Activated CD4-positive, alpha-beta T cell treated with anti-CD3 and anti-CD28 coated beads, Interleukin-10, Interleukin-2, amounts not matched to agents 100 ng/mL and 50 ng/mL, durations not matched to agents 16 hours and 8 hours (primary cell): Measurements from ENCODE around the gene ARHGAP45.
A peak's percentile ranks its signal among the peaks of the same experiment; 100 is the strongest.
"Not testable (repeated sequence)": the region's sequence is repeated elsewhere in the genome, so short reads cannot be mapped to it uniquely, and the experiment has no call there.

ENCODE experiments used
- DNase-seq: peaks from one replicate; pipeline ENCODE4 v3.0.0-alpha.2; 2020

Gene ARHGAP45, protein sequence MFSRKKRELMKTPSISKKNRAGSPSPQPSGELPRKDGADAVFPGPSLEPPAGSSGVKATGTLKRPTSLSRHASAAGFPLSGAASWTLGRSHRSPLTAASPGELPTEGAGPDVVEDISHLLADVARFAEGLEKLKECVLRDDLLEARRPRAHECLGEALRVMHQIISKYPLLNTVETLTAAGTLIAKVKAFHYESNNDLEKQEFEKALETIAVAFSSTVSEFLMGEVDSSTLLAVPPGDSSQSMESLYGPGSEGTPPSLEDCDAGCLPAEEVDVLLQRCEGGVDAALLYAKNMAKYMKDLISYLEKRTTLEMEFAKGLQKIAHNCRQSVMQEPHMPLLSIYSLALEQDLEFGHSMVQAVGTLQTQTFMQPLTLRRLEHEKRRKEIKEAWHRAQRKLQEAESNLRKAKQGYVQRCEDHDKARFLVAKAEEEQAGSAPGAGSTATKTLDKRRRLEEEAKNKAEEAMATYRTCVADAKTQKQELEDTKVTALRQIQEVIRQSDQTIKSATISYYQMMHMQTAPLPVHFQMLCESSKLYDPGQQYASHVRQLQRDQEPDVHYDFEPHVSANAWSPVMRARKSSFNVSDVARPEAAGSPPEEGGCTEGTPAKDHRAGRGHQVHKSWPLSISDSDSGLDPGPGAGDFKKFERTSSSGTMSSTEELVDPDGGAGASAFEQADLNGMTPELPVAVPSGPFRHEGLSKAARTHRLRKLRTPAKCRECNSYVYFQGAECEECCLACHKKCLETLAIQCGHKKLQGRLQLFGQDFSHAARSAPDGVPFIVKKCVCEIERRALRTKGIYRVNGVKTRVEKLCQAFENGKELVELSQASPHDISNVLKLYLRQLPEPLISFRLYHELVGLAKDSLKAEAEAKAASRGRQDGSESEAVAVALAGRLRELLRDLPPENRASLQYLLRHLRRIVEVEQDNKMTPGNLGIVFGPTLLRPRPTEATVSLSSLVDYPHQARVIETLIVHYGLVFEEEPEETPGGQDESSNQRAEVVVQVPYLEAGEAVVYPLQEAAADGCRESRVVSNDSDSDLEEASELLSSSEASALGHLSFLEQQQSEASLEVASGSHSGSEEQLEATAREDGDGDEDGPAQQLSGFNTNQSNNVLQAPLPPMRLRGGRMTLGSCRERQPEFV

DNA sequence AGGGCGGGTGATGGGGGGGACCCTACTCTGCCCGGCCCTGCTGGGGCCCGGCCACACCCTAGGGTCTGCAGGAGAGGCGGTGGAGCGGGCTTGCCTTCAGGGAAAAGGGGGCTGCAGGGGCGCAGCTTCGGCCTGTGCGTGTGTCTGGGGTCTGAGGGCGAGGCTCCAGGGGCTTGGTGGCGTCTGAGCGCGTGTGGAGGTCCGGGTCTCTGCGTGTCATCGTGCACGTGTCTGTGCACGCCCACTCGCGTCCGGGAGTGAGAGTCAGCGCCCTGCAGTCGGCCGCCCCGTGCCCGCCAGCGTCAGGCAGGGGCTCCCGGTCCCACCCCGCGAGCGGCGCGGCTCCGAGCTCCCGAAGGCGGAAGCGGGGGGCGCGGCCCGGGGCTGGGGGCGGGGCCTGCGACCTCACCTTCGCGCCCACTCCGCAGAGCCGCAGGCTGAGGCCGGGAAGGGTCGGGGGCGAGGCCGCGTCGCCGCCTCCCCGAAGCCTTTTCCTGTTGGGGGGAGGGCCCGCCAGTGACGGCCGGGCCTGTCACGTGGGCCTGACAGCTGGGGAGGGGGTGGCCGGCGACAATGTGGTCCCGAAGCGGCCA lies at the start of gene ARHGAP45:
ARHGAP45 (plus strand) TSS at position 420 of the 593 bp plus-strand sequence. CDS start 239 bp downstream, outside the sequence.
- DNase-seq = peak; percentile 91

DNA sequence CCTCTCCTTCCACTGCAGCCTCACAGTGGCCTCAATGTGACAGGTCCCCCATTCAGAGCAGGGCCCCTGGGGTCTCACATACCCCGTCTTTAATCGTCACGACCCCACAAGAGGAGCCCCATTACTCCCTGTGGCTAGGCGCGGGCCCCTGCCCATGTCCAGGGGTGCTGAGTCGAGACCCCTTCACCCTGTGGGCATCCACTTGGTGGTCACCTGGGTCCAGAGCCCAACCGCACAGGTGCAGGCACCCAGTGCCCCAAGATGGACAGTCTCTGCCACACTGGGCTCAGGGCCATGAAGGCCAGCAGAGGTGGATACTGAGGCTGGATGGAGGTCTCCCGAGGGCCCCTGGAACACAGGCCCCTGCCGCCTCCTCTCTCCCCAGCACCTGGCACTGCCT lies 49.1 kb upstream of the ARHGAP45 start:
- no peak for DNase-seq

DNA sequence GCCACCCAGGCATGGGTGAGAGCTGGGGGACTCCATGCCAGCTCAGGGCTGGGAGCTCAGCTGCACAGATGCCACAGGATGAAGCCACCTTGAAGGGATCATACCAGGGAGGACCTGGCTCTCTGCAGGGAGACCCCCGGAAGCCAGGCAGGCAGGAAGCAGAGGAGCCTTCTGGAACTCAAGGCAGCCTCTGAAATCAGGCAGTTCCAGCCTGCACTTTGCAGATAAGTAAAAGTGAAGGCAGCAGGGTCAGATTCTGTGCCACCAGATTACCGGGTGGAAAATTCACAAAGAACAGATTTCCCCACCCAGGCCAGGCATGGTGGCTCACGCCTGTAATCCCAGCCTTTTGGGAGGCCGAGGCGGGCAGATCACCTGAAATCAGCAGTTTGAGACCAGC lies 48.6 kb upstream of the ARHGAP45 start:
- no peak for DNase-seq

DNA sequence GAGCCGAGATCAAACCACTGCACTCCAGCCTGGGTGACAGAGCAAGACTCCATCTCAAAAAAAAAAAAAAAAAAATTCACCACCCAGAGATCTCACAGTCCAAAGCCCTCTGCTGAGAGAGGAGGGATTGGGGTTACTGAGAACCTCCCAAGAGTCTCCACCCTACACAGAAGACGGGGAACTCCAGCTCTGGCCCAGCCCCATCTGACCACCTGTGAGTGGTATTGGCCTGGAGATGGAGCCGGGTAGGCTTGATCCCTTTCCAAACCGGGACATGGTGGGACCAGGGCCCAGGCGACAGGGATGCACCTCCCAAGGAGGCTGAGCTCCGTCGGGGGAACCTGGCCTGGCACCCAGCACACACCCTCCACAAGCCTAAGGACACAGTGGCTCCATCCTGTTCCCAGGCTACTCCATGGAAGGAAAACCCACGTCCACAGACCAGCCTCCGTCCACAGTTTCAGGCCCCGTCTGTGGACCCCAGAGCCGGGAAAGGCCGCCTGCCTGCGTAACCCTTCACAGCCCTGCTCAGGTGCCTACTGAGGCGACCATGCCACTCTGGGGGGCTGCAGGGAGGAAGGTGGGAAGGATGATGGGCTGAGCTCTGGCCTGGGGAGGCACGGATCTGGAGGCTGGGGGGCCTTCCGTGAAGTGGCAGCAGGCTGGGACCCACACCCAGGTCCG lies 47.9 kb upstream of the ARHGAP45 start:
- no peak for DNase-seq

DNA sequence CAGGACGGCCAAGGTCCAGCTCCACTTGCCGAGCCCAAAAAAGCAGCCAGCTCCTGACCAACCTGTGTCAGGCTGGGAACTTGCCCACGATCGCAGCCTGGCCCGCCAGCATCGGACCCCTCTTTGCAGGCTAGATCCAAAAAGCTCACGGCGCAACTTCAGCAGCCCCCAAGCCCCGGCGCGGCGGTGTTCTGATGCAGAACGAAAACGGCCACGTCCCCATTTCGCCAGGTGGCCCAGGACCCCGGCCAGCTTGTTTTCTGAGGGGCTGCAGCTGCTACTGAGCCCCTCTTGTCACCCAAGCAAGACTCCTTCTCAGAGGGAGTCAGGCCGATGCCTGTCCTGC lies 47.4 kb upstream of the ARHGAP45 start:
- DNase-seq = no peak

DNA sequence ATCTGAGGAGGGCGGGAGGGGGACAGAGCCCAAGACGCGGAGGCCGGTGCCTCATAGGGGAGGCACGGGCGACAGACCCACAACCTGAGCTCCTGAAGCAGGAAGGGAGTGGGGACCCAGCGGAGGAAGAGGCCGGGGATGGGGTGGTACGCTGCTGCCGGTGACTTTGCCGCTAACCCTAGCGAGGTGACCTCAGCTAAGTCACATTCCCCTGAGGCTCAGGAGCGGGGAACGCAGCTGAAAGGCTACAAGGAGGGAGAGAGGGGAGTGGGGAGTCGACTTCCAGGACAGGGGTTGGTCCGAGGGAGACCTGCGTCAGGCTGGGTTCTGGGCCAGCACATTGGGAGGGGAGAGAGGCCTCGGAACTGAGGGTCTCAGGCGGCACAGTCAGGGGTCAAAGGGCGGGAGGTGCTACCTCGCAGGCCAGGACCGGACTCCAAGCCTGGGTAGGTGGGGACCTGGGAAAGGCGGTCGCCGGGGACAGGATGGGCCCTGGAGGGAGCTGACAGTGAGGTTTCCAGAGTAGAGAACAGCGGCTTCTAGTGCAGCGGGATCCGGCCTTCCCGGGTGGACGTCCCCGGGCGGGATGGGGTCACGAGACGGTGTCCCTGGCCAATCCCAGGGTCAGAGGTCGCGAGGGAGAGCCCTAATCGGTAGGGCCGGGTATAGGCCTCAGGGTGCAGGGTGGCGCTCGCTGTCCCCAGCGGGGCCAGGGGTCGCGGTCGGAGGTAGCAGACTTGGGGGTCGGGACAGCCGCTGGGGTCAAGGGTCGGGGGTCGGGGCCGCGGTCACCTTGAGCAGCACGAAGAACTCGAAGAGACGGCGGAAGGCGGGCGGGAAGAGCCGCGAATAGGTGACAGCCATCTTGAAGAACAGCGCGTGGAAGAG lies 46.7 kb upstream of the ARHGAP45 start:
- DNase-seq = no peak

DNA sequence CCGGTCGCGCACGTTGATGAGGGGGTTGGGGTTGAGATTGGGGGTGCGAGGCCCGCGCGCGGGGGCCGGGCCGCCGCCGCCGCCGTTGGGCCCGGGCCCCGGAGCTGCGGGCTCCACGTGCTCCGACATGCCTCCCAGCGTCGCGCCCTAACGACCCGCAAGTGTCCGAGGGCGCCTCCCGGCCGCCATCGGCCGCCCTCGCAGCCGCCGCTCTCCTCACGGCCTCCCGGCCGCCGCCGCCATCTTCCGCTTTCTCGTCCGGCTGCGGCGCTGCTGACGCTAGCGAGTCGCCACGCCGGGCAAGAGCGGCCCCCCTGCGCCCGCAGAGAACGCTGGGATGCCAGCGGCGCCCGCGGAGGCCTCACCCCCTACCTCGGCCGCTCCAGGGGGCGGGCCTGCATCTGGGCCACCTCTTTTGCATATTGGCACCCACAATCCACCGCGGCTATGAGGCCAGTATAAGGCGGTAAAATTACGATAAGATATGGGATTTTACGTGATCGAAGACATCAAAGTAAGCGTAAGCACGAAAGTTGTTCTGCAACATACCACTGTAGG lies 46.0 kb upstream of the ARHGAP45 start, which contains the start of gene TMEM259:
TMEM259 (minus strand) TSS at position 256 of the 558 bp plus-strand sequence; CDS start at position 129, 127 bp downstream.
- DNase-seq = peak; percentile 99

DNA sequence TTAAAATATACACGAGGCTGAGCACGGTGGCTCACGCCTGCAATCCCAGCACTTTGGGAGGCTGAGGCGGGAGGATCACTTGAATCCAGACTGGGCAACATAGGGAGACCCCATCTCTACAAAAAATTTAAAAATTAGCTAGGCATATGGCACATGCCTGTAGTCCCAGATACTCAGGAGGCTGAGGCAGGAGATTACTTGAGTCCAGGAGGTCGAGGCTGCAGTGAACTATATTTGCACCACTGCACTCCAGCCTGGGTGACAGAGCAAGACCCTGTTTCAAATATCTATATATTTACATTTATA lies 43.1 kb upstream of the ARHGAP45 start:
- DNase-seq = not testable (repeated sequence)

DNA sequence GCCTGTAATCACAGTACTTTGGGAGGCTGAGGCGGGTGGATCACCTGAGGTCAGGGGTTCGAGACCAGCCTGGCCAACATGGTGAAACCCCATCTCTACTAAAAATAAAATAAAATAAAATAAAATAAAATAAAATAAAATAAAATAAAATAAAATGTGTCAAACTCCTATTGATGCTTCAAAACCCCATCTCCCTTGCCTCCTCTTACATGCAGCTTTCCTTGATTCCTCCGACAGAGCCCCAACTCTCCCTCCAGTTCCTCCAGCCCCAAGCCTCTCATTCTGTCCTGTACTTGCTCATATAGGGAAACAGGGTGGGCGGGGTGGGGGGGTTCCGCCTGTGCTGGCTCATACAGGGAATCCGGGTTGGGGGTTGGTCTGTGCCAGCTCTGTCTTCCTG lies 41.9 kb upstream of the ARHGAP45 start:
- DNase-seq = peak; percentile 42

DNA sequence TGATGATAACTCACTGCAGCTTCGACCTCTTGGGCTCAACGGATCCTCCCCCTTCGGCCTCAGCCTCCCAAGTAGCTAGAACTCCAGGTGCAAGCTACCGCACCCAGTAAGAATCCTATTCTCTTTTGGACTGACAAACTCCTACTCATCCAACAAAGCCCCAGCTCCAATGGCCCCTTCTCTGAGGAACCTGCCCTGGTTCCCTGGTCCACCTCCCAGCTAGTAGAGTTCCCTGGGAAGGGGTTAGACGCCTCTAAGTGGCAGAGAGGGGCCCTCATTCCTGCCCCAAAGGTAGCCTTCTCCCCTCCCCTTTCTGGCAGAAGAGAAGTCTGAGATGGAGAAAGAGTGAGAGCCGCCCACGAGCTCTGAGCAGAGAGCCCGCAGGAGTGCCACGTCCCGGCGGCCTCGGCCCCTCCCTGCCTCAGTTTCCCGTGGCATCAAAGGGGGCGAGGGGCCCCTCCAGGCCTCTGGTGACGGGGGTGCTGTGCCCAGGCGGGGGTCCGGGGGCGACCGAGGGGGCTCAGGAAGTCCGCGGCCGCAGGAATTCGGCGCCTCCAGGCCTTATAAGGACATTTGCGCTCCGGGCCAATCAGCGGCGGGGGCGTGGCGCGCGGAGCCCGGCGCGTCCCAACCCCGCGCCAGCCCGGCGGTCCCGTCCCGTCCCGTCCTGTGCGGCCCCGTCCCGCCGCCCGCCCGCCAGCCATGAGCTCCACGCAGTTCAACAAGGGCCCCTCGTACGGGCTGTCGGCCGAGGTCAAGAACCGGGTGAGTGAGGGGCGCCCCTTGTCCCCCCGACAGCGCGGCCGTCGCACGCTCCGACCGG lies 40.8 kb upstream of the ARHGAP45 start, which contains the start of gene CNN2:
CNN2 (plus strand) TSS at position 649 of the 823 bp plus-strand sequence; CDS start at position 703, 54 bp downstream.
- peak; percentile 73 for DNase-seq

DNA sequence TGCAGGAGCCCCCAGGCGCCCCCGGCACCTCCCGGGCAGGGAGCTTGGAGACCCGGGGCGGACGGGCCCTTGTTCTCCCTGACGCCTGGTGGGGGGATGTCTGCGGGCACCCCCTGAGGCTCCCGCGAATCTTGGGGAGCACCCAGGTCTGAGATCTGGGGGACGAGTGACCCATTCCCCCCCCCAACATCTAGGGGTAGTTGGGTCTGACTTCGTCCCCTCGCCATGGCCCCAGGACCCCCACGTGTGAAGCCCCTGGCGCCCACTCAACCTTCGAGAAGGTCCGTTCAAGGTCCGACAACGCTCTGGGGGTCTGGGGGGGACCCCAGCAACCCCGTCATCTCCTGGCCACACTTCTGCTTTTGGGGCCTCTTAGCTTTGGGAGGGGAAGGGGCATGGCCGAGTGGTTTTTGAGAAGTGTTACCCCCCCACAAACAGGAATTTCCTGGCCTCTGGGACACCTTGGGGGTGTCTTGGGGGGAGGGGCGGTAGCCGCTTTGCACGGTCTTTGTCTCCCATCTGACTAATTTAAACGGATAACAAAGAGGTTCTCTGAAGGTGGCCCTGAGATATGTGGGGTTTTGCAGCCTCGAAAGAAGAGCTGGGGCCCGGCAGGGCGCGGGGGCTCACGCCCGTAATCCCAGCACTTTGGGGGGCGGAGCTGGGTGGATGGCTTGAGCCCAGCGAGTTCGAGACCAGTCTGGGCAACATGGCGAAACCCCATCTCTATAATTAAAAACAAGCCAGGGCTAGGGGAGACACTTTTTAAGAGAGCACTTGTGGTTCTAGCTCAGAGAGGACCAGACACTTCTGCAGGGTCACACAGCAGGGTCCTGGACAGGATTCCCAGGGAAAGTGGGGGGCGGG lies 40.0 kb upstream of the ARHGAP45 start:
- peak; percentile 46 for DNase-seq

DNA sequence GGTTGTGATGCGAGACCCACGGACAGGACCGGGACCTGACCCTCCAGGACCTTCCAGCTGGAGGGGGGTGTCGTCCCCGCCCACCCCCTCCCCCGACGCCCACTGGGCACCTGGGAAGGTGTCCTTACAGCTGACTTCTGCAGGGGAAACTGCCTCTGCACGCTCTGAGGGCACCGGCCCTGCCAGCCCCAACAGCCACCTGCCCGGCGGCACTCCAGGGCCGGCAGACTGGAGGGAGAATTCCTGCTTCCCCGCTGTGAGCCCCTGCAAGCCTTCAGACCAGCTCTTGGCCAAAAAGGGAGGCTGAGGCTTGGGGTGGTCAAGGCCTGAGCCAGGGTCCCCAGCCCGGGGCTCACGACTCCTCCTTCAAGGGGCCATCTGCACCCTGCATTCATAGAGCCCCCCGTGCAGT lies 39.3 kb upstream of the ARHGAP45 start:
- DNase-seq = no peak

DNA sequence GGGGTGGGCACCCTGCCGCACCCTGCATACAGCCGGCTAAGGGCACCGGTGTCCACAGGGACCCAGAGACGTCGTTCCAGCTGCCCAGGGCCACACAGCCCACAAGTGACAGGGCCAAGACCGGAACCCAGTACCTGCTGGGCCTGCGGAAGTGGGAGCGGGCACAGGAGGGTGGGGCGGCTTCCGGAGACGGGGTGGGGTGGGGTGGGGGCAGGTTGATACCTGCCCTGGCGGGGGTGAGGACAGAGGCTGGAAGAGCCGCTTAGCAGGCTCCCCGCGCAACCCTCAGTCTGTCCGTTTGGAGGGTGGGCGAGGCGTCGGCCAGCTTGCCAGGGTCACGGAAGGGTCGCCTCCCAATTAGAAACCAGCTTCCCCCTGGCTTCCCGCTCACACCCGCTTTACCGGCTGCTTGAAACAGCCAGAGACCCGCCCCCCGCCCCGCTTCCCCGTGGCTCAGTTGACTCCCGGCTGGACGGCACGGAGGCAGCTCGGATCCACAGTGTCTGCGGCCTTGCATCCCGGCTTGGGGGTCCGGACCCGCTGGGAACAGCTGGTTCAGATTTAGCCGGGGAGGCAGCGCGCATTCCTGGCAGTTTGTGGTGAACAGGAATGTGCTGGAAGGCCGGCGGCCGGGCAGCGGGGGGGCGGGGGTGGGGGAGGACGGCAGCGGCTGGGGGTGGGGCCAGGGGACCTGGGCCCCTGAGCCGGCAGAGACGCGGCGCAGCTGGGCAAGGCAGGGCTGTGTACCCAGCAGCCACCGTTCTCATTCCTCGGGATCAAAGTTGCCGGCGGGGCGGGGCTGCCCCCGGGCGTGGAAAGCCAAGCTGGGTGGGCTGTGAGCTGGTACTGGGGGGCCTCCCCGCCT lies 38.7 kb upstream of the ARHGAP45 start:
- DNase-seq = peak; percentile 71

DNA sequence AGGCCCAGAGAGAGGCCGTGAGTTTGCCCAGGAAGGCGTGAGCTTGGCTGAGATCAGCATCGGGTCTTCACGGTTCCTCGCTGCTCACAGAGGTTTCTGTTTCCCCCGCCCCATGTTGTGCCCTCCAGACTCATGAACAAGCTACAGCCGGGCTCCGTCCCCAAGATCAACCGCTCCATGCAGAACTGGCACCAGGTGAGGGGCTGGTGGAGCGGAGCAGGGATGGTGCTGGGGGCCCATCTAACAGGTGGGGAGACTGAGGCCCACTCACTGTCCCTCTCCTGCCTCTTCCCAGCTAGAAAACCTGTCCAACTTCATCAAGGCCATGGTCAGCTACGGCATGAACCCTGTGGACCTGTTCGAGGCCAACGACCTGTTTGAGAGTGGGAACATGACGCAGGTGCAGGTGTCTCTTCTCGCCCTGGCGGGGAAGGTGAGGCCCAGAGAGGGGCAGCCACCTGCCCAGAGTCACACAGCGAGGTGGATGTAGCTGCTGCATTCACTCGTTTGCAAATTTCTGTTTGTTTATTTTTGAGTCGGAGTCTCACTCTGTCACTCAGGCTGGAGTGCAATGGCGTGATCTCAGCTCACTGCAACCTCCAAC lies 34.6 kb upstream of the ARHGAP45 start:
- no peak for DNase-seq

DNA sequence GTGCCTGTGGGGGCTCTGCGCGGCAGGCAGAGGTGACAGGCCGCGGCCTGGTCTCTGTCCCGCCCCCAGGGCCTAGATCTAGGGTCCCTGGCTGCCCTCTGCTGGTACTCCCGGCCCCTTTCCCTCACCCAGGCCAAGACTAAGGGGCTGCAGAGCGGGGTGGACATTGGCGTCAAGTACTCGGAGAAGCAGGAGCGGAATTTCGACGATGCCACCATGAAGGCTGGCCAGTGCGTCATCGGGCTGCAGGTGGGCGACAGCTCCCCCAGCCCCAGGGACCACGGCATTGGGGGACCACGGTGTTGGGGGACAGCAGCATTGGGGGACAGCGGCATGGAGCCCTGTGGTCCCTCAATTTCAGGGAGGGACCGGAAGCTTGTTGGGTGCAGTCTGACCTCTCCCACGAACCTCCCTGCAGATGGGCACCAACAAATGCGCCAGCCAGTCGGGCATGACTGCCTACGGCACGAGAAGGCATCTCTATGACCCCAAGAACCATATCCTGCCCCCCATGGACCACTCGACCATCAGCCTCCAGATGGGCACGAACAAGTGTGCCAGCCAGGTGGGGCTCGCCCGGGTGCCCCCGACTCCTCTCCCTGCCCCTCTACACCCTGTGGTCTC lies 30.9 kb upstream of the ARHGAP45 start:
- DNase-seq = no peak

DNA sequence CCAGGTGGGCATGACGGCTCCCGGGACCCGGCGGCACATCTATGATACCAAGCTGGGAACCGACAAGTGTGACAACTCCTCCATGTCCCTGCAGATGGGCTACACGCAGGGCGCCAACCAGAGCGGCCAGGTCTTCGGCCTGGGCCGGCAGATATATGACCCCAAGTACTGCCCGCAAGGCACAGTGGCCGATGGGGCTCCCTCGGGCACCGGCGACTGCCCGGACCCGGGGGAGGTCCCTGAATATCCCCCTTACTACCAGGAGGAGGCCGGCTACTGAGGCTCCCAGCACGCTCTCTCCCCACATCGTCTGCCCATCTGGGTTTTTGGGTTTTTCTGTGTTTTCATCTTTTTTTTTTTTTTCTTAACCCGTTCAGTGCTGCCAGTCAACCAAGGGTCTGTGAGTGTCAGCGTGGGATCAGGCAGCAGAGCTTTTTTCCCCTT lies 29.3 kb upstream of the ARHGAP45 start:
- no peak for DNase-seq
